ENCODE results near the gene GAB2. TPM values are rescaled to one million over a fixed set of nuclear protein-coding genes. Genes with fewer than 3 reads are reported as not detected.

Gene GAB2
- total RNA-seq, 1 experiment from 2014 or later = 38.9 TPM

- peak; percentile 37 for DNase-seq (ENCODE audit: low read depth, low spot score)
- in situ Hi-C loops (cut with HindIII; ENCODE audit: low pct_unique_long_range_greater_than_20kb, low sequenced_read_pairs) = no loop called here
Measured at GRCh38 chr11:78432058-78432515, 14.5 kb upstream of the GAB2 start.

- DNase-seq (ENCODE audit: low read depth, low spot score) = no peak
- in situ Hi-C loops (cut with HindIII; ENCODE audit: low pct_unique_long_range_greater_than_20kb, low sequenced_read_pairs) = no loop called here
Measured at GRCh38 chr11:78429660-78430059, 12.0 kb upstream of the GAB2 start.

GRCh38 chr11:78429209-78429608, 11.6 kb upstream of the GAB2 start:
- in situ Hi-C loops (cut with HindIII; ENCODE audit: low pct_unique_long_range_greater_than_20kb, low sequenced_read_pairs) = no loop called here

GRCh38 chr11:78428773-78429172, 11.2 kb upstream of the GAB2 start:
- in situ Hi-C loops (cut with HindIII; ENCODE audit: low pct_unique_long_range_greater_than_20kb, low sequenced_read_pairs) = no loop called here
- no peak for DNase-seq (ENCODE audit: low read depth, low spot score)

More at GRCh38 chr11:78429209-78429608, 11.6 kb upstream of the GAB2 start:
- DNase-seq (ENCODE audit: low read depth, low spot score) = no peak

GRCh38 chr11:78428266-78428636, 10.6 kb upstream of the GAB2 start:
- in situ Hi-C loops (cut with HindIII; ENCODE audit: low pct_unique_long_range_greater_than_20kb, low sequenced_read_pairs) = no loop called here
- no peak for DNase-seq (ENCODE audit: low read depth, low spot score)

- no peak for DNase-seq (ENCODE audit: low read depth, low spot score)
- in situ Hi-C loops (cut with HindIII; ENCODE audit: low pct_unique_long_range_greater_than_20kb, low sequenced_read_pairs) = no loop called here
Measured at GRCh38 chr11:78427615-78428265, 10.1 kb upstream of the GAB2 start.

- in situ Hi-C loops (cut with HindIII; ENCODE audit: low pct_unique_long_range_greater_than_20kb, low sequenced_read_pairs) = no loop called here
- DNase-seq (ENCODE audit: low read depth, low spot score) = no peak
Measured at GRCh38 chr11:78426845-78427244, 9.2 kb upstream of the GAB2 start.

GRCh38 chr11:78425399-78426070, 7.9 kb upstream of the GAB2 start:
- no peak for DNase-seq (ENCODE audit: low read depth, low spot score)
- in situ Hi-C loops (cut with HindIII; ENCODE audit: low pct_unique_long_range_greater_than_20kb, low sequenced_read_pairs) = no loop called here

- in situ Hi-C loops (cut with HindIII; ENCODE audit: low pct_unique_long_range_greater_than_20kb, low sequenced_read_pairs) = no loop called here
- no peak for DNase-seq (ENCODE audit: low read depth, low spot score)
Measured at GRCh38 chr11:78424334-78425270, 7.0 kb upstream of the GAB2 start.

GRCh38 chr11:78423241-78423640, 5.6 kb upstream of the GAB2 start:
- no peak for DNase-seq (ENCODE audit: low read depth, low spot score)
- in situ Hi-C loops (cut with HindIII; ENCODE audit: low pct_unique_long_range_greater_than_20kb, low sequenced_read_pairs) = no loop called here

GRCh38 chr11:78420796-78421209, 3.2 kb upstream of the GAB2 start:
- no peak for DNase-seq (ENCODE audit: low read depth, low spot score)
- in situ Hi-C loops (cut with HindIII; ENCODE audit: low pct_unique_long_range_greater_than_20kb, low sequenced_read_pairs) = no loop called here

- in situ Hi-C loops (cut with HindIII; ENCODE audit: low pct_unique_long_range_greater_than_20kb, low sequenced_read_pairs) = no loop called here
- DNase-seq (ENCODE audit: low read depth, low spot score) = peak; percentile 59
Measured at GRCh38 chr11:78420255-78420764, 2.7 kb upstream of the GAB2 start.

- in situ Hi-C loops (cut with HindIII; ENCODE audit: low pct_unique_long_range_greater_than_20kb, low sequenced_read_pairs) = no loop called here
- no peak for DNase-seq (ENCODE audit: low read depth, low spot score)
Measured at GRCh38 chr11:78419327-78419726, 1.7 kb upstream of the GAB2 start.

GRCh38 chr11:78418584-78419211, 1.1 kb upstream of the GAB2 start:
- DNase-seq (ENCODE audit: low read depth, low spot score) = no peak
- in situ Hi-C loops (cut with HindIII; ENCODE audit: low pct_unique_long_range_greater_than_20kb, low sequenced_read_pairs) = no loop called here

- in situ Hi-C loops (cut with HindIII; ENCODE audit: low pct_unique_long_range_greater_than_20kb, low sequenced_read_pairs) = no loop called here
- DNase-seq (ENCODE audit: low read depth, low spot score) = peak; percentile 69
Measured at GRCh38 chr11:78417888-78418583, 416 bp upstream of the GAB2 start.

GRCh38 chr11:78416285-78417174, 1.1 kb downstream of the GAB2 start:
- in situ Hi-C loops (cut with HindIII; ENCODE audit: low pct_unique_long_range_greater_than_20kb, low sequenced_read_pairs) = no loop called here
- peak; percentile 86 for DNase-seq (ENCODE audit: low read depth, low spot score)

All from SK-MEL-5 (cell line).